Dendritic cell treated with granulocyte-macrophage colony-stimulating factor and Interleukin-4, amounts not matched to agents 40 ng/mL and 50 ng/mL, for 4 days (primary cell): ENCODE data around the gene ZNF90.
"Not testable (repeated sequence)": the region's sequence is repeated elsewhere in the genome, so short reads cannot be mapped to it uniquely, and the experiment has no call there.

Experiments
- H3K27ac Mint-ChIP-seq: one replicate; pipeline ENCODE4 v1.8.0; 2022; ENCODE audit warnings: mild to moderate bottlenecking, mixed read lengths
- H3K27me3 Mint-ChIP-seq: one replicate; pipeline ENCODE4 v1.8.0; 2022; ENCODE audit warnings: mild to moderate bottlenecking, mixed read lengths
- H3K36me3 Mint-ChIP-seq: one replicate; pipeline ENCODE4 v1.8.0; 2022; ENCODE audit warnings: low read depth, mixed read lengths
- H3K4me1 Mint-ChIP-seq: one replicate; pipeline ENCODE4 v1.8.0; 2022; ENCODE audit warnings: low read depth, mixed read lengths
- H3K4me3 Mint-ChIP-seq: one replicate; pipeline ENCODE4 v1.8.0; 2022; ENCODE audit warnings: mild to moderate bottlenecking, moderate library complexity, mixed read lengths
- H3K9me3 Mint-ChIP-seq: one replicate; pipeline ENCODE4 v1.8.0; 2022; ENCODE audit warnings: mixed read lengths
- intact Hi-C: fragments of 100-400 bp; cut with micrococcal nuclease; formaldehyde crosslinking; loops from one replicate; pipeline ENCODE4 v1.15.0; 2022

ZNF90 gene

GRCh38 chr19:20070691-20071090, 7.1 kb upstream of the ZNF90 start:
- H3K4me3 Mint-ChIP-seq: no peak overlapping the region
- peaks cover 92% of the 10 kb centered on the region for H3K9me3 Mint-ChIP-seq

GRCh38 chr19:20072936-20073335, 4.9 kb upstream of the ZNF90 start:
- Mint-ChIP-seq H3K4me3 (no peak overlapping the region), H3K4me1 (peaks cover 4% of the 10 kb centered on the region), H3K27ac (no peak overlapping the region), H3K27me3 (no peaks in the 10 kb centered on the region), H3K9me3 (peaks cover 80% of the 10 kb centered on the region), H3K36me3 (peaks cover 3% of the 10 kb centered on the region)
- intact Hi-C loops: no loop called here

More at GRCh38 chr19:20070691-20071090, 7.1 kb upstream of the ZNF90 start:
- intact Hi-C loops: no loop called here
- H3K27me3 Mint-ChIP-seq: no peaks in the 10 kb centered on the region
- no peaks in the 10 kb centered on the region for H3K36me3 Mint-ChIP-seq
- H3K27ac Mint-ChIP-seq: no peak overlapping the region
- no peaks in the 10 kb centered on the region for H3K4me1 Mint-ChIP-seq

- H3K4me1 Mint-ChIP-seq: peaks cover 17% of the 10 kb centered on the region
- H3K27me3 Mint-ChIP-seq: no peaks in the 10 kb centered on the region
- peak overlapping the region; percentile 68 for H3K27ac Mint-ChIP-seq
- peak overlapping the region; percentile 81 for H3K4me3 Mint-ChIP-seq
- H3K36me3 Mint-ChIP-seq: peaks cover 44% of the 10 kb centered on the region
- H3K9me3 Mint-ChIP-seq: peaks cover 72% of the 10 kb centered on the region
- intact Hi-C loops: no loop called here
Observed at GRCh38 chr19:20078581-20079031, 806 bp downstream of the ZNF90 start.

GRCh38 chr19:20079476-20079875, 1.7 kb downstream of the ZNF90 start:
- H3K4me3 Mint-ChIP-seq: peak overlapping the region; percentile 20
- intact Hi-C loops: no loop called here
- no peaks in the 10 kb centered on the region for H3K27me3 Mint-ChIP-seq
- peaks cover 75% of the 10 kb centered on the region for H3K9me3 Mint-ChIP-seq
- H3K27ac Mint-ChIP-seq: no peak overlapping the region
- peaks cover 49% of the 10 kb centered on the region for H3K36me3 Mint-ChIP-seq
- peaks cover 17% of the 10 kb centered on the region for H3K4me1 Mint-ChIP-seq

GRCh38 chr19:20080656-20081055, 2.9 kb downstream of the ZNF90 start:
- Mint-ChIP-seq H3K36me3 (peaks cover 49% of the 10 kb centered on the region), H3K27ac (no peak overlapping the region), H3K9me3 (peaks cover 71% of the 10 kb centered on the region), H3K4me3 (no peak overlapping the region), H3K27me3 (no peaks in the 10 kb centered on the region), H3K4me1 (peaks cover 17% of the 10 kb centered on the region)
- intact Hi-C loops: no loop called here

GRCh38 chr19:20082232-20082833, 4.5 kb downstream of the ZNF90 start:
- H3K27ac Mint-ChIP-seq, H3K4me3 Mint-ChIP-seq, H3K27me3 Mint-ChIP-seq, intact Hi-C loops: not testable (repeated sequence)
- Mint-ChIP-seq H3K4me1 (peaks cover 17% of the 10 kb centered on the region), H3K36me3 (peaks cover 50% of the 10 kb centered on the region), H3K9me3 (peaks cover 64% of the 10 kb centered on the region)

- peaks cover 13% of the 10 kb centered on the region for H3K4me1 Mint-ChIP-seq
- intact Hi-C loops, H3K27me3 Mint-ChIP-seq, H3K4me3 Mint-ChIP-seq, H3K27ac Mint-ChIP-seq: not testable (repeated sequence)
- H3K36me3 Mint-ChIP-seq: peaks cover 53% of the 10 kb centered on the region
- H3K9me3 Mint-ChIP-seq: peaks cover 64% of the 10 kb centered on the region
Observed at GRCh38 chr19:20082876-20083275, 5.1 kb downstream of the ZNF90 start.

- Mint-ChIP-seq H3K27ac (no peak overlapping the region), H3K9me3 (peaks cover 87% of the 10 kb centered on the region), H3K36me3 (peaks cover 57% of the 10 kb centered on the region), H3K4me1 (no peaks in the 10 kb centered on the region), H3K4me3 (no peak overlapping the region), H3K27me3 (no peaks in the 10 kb centered on the region)
- intact Hi-C loops: no loop called here
Observed at GRCh38 chr19:20102097-20102496, 24.3 kb downstream of the ZNF90 start.

- Mint-ChIP-seq H3K36me3 (peaks cover 62% of the 10 kb centered on the region), H3K9me3 (peaks cover 80% of the 10 kb centered on the region), H3K27ac (no peak overlapping the region), H3K4me1 (no peaks in the 10 kb centered on the region), H3K4me3 (no peak overlapping the region), H3K27me3 (no peaks in the 10 kb centered on the region)
- intact Hi-C loops: no loop called here
Observed at GRCh38 chr19:20103091-20103740, 25.4 kb downstream of the ZNF90 start.

- no peaks in the 10 kb centered on the region for H3K4me1 Mint-ChIP-seq
- H3K27me3 Mint-ChIP-seq: no peaks in the 10 kb centered on the region
- no peak overlapping the region for H3K27ac Mint-ChIP-seq
- intact Hi-C loops: no loop called here
- H3K36me3 Mint-ChIP-seq: peaks cover 52% of the 10 kb centered on the region
- H3K4me3 Mint-ChIP-seq: no peak overlapping the region
- peaks cover 56% of the 10 kb centered on the region for H3K9me3 Mint-ChIP-seq
Observed at GRCh38 chr19:20107301-20107700, 29.5 kb downstream of the ZNF90 start.

GRCh38 chr19:20118064-20118839, 40.5 kb downstream of the ZNF90 start:
- H3K27me3 Mint-ChIP-seq, H3K4me1 Mint-ChIP-seq, H3K4me3 Mint-ChIP-seq, H3K27ac Mint-ChIP-seq, intact Hi-C loops: not testable (repeated sequence)
- Mint-ChIP-seq H3K9me3 (peaks cover 70% of the 10 kb centered on the region), H3K36me3 (peaks cover 35% of the 10 kb centered on the region)

GRCh38 chr19:20124879-20125278, 47.1 kb downstream of the ZNF90 start:
- no peaks in the 10 kb centered on the region for H3K27me3 Mint-ChIP-seq
- peaks cover 69% of the 10 kb centered on the region for H3K9me3 Mint-ChIP-seq
- peaks cover 29% of the 10 kb centered on the region for H3K36me3 Mint-ChIP-seq

GRCh38 chr19:20132933-20133332, 55.1 kb downstream of the ZNF90 start:
- H3K4me3 Mint-ChIP-seq, H3K27me3 Mint-ChIP-seq, H3K36me3 Mint-ChIP-seq, H3K4me1 Mint-ChIP-seq, H3K27ac Mint-ChIP-seq, intact Hi-C loops: not testable (repeated sequence)
- peaks cover 66% of the 10 kb centered on the region for H3K9me3 Mint-ChIP-seq

More at GRCh38 chr19:20124879-20125278, 47.1 kb downstream of the ZNF90 start:
- intact Hi-C loops: no loop called here
- Mint-ChIP-seq H3K27ac (no peak overlapping the region), H3K4me1 (no peaks in the 10 kb centered on the region), H3K4me3 (no peak overlapping the region)

- H3K4me3 Mint-ChIP-seq, H3K27ac Mint-ChIP-seq, H3K4me1 Mint-ChIP-seq, H3K36me3 Mint-ChIP-seq, intact Hi-C loops, H3K27me3 Mint-ChIP-seq: not testable (repeated sequence)
- H3K9me3 Mint-ChIP-seq: peaks cover 65% of the 10 kb centered on the region
Observed at GRCh38 chr19:20137714-20138113, 59.9 kb downstream of the ZNF90 start.
